ENCODE data around the gene AIFM2. TPM values are rescaled to one million over a fixed set of nuclear protein-coding genes. Genes with fewer than 3 reads are reported as not detected.

The AIFM2 gene
- total RNA-seq, 4 donors from 2014 or later = 13.3 to 34.2 (median 19.4) TPM

DNA sequence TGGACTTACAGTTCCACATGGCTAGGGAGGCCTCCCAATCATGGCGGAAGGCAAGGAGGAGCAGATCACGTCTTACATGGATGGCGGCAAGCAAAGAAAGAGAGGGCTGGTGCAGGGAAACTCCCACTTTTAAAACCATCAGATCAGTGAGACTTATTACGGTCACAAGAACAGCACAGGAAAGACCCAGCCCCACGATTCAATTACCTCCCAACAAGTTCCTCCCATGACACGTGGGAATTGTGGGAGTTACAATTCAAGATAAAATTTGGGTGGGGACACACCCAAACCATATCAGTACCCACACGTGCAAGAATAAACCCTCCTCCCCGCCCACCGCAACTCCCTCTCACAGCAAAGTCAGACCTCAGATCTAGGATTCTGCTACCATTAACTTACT, 4.5 kb upstream of the AIFM2 start:
- Histone ChIP-seq H3K36me3 (peaks cover 0 to 21% (median 0%) of the 10 kb centered on the region in 3 donors), H3K4me3 (no peak overlapping the region), H3K27ac (no peak overlapping the region), H3K27me3 (no peaks in the 10 kb centered on the region), H3K9me3 (no peaks in the 10 kb centered on the region), H3K4me1 (peaks cover 0 to 14% (median 5%) of the 10 kb centered on the region in 4 donors)
- DNase-seq (ENCODE audit: low spot score in 2 of 2) = no peak
- WGBS, 2 donors = 82 to 86% methylated on average over 9 of the region's 9 CpGs
- TF ChIP-seq, protein P1, sequence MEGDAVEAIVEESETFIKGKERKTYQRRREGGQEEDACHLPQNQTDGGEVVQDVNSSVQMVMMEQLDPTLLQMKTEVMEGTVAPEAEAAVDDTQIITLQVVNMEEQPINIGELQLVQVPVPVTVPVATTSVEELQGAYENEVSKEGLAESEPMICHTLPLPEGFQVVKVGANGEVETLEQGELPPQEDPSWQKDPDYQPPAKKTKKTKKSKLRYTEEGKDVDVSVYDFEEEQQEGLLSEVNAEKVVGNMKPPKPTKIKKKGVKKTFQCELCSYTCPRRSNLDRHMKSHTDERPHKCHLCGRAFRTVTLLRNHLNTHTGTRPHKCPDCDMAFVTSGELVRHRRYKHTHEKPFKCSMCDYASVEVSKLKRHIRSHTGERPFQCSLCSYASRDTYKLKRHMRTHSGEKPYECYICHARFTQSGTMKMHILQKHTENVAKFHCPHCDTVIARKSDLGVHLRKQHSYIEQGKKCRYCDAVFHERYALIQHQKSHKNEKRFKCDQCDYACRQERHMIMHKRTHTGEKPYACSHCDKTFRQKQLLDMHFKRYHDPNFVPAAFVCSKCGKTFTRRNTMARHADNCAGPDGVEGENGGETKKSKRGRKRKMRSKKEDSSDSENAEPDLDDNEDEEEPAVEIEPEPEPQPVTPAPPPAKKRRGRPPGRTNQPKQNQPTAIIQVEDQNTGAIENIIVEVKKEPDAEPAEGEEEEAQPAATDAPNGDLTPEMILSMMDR (IDR thresholded peaks at IDR 0.05) = no peak
- TF ChIP-seq EP300 (IDR thresholded peaks at IDR 0.05) = no peak
- TF ChIP-seq POLR2A (IDR thresholded peaks at IDR 0.05) = no peak

DNA sequence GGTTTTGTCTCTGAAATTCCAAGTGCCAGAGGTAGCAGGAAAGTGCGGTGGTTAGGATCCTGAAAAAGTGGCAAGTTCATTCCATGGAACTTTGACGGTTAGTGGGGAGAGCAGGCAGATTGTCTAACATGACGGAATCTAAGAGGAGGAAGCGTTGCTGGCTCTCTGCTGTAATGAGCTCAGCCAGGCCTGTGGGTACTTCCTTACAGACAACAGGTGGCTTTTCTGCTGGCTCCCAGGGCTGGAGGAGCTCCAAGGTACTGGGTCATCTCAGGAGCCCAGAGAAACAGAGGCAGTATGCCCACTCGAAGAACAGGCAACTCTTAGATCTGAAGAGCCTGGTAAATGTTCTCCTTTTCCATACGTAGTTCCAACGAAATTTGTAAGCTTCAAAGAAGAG, 3.1 kb upstream of the AIFM2 start:
- peaks cover 0 to 28% (median 10%) of the 10 kb centered on the region in 4 donors for H3K4me1 ChIP-seq
- H3K27me3 ChIP-seq = no peaks in the 10 kb centered on the region
- no peak for DNase-seq (ENCODE audit: low spot score in 2 of 2)
- no peak overlapping the region for H3K4me3 ChIP-seq
- no peak for TF ChIP-seq EP300 (IDR thresholded peaks at IDR 0.05)
- no peak for TF ChIP-seq POLR2A (IDR thresholded peaks at IDR 0.05)
- TF ChIP-seq, protein P1 (IDR thresholded peaks at IDR 0.05) = no peak
- 77% methylated on average over 7 of the region's 7 CpGs for WGBS, 2 donors
- no peak overlapping the region for H3K27ac ChIP-seq
- H3K36me3 ChIP-seq = peaks cover 0 to 19% (median 0%) of the 10 kb centered on the region in 3 donors
- H3K9me3 ChIP-seq = no peaks in the 10 kb centered on the region

DNA sequence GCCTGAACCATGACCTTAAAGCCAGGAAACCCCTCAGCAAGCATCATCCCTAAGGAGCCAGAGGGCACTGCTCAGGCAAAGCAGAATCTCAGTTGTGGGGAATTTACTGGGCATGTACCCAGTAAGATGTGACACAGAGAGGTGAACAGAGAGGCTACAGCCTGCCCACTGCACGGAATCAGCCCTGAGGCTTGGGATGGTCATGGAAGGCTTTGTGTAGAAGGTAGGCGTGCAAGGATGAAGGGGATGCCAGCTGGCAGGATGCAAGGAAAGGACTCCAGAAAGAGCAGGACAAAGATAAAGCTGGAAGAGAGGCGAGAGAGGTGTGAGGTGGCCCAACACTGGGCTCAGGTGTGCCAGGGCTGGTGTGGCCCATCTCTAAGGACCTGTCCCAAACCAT, 2.4 kb upstream of the AIFM2 start:
- no peaks in the 10 kb centered on the region for H3K27me3 ChIP-seq
- H3K9me3 ChIP-seq = no peaks in the 10 kb centered on the region
- H3K4me3 ChIP-seq = no peak overlapping the region
- peaks cover 0 to 18% (median 0%) of the 10 kb centered on the region in 3 donors for H3K36me3 ChIP-seq
- TF ChIP-seq POLR2A (IDR thresholded peaks at IDR 0.05) (no peak), EP300 (IDR thresholded peaks at IDR 0.05) (no peak)
- TF ChIP-seq, protein P1 (IDR thresholded peaks at IDR 0.05) = no peak
- WGBS, 2 donors = 94 to 96% methylated on average over 3 of the region's 3 CpGs
- peaks cover 0 to 30% (median 10%) of the 10 kb centered on the region in 4 donors for H3K4me1 ChIP-seq
- no peak for DNase-seq (ENCODE audit: low spot score in 2 of 2)
- H3K27ac ChIP-seq = no peak overlapping the region

DNA sequence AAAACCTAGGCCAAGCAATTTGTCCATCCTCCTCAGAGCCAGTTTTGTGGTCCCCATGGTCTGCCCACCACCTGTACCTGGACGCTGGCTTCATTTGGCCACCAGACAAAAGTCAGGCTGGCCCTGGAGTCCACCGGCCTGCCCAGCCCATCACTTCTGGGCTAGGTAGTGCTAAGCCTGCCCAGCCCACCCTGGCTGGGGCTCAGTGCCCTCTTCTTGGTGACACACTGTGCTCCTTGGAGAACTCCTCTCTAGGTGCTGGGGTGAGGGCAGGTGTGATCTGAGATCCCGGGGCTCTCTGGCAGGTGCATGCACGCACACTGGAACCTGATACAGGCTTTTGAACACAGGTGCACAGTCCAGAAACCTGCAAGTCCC, 1.1 kb downstream of the AIFM2 start:
- no peaks in the 10 kb centered on the region for H3K27me3 ChIP-seq
- 95% methylated on average over 2 to 4 of the region's 4 CpGs for WGBS, 2 donors
- H3K4me1 ChIP-seq = peaks cover 0 to 30% (median 10%) of the 10 kb centered on the region in 4 donors
- TF ChIP-seq, protein P1 (IDR thresholded peaks at IDR 0.05) = no peak
- TF ChIP-seq POLR2A (IDR thresholded peaks at IDR 0.05) (no peak), EP300 (IDR thresholded peaks at IDR 0.05) (no peak)
- DNase-seq (ENCODE audit: low spot score in 2 of 2) = no peak
- H3K27ac ChIP-seq = peak overlapping the region in 3 of 4 donors; percentile 69 to 81 (median 77)
- H3K36me3 ChIP-seq = peaks cover 0 to 6% (median 0%) of the 10 kb centered on the region in 3 donors
- H3K9me3 ChIP-seq = no peaks in the 10 kb centered on the region
- peak overlapping the region in 3 of 4 donors; percentile 65 to 68 (median 66) for H3K4me3 ChIP-seq

DNA sequence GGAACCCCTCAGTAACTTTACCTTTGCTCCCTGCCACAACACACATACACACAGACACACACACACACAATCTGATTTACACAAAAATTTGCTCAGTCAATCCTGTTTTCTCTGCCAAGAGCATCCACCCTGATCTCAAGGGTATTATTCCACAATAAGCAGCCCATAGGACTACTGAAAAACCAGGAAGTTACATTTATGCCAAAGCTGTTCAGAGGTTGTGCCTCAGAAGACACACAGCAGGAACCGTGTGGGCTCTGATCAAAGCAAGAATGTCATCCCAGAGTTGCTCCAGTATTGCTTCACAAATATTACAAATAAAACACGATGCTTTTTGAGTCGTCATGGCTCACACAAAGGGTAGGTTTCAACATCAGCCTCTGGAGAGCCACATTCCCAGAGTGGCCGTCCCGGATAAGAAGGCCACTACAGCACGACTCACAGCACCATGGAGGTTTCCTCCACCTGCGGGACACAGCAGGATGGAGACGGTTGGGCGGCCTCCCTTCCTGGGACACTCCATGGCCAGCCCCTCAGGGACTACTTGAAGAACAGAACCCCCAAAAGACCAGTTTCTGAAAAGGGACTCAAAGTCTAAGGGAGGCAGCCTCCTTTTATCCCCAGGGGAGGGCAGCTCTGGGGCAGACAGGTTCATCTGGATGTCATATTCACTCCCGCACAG, 1.6 kb downstream of the AIFM2 start:
- TF ChIP-seq POLR2A (IDR thresholded peaks at IDR 0.05) (no peak), EP300 (IDR thresholded peaks at IDR 0.05) (peak in 1 of 2 donors; percentile 54)
- TF ChIP-seq, protein P1 (IDR thresholded peaks at IDR 0.05) = no peak
- peaks cover 0 to 30% (median 10%) of the 10 kb centered on the region in 4 donors for H3K4me1 ChIP-seq
- no peaks in the 10 kb centered on the region for H3K9me3 ChIP-seq
- WGBS, 2 donors = 71 to 80% methylated on average over 10 of the region's 10 CpGs
- DNase-seq (ENCODE audit: low spot score in 2 of 2) = peak in 1 of 2 donors; percentile 38
- peaks cover 0 to 6% (median 0%) of the 10 kb centered on the region in 3 donors for H3K36me3 ChIP-seq
- peak overlapping the region in 3 of 4 donors; percentile 10 to 81 (median 69) for H3K27ac ChIP-seq
- H3K27me3 ChIP-seq = no peaks in the 10 kb centered on the region
- H3K4me3 ChIP-seq = no peak overlapping the region
